Glomerular visceral epithelial cell (primary cell): Measurements from ENCODE around the gene HTR7.
"Not testable (repeated sequence)": the region's sequence is repeated elsewhere in the genome, so short reads cannot be mapped to it uniquely, and the experiment has no call there.

Experiments used
- DNase-seq: peaks from one replicate; pipeline ENCODE4 v3.0.0-alpha.2; 2016; ENCODE audit errors: extremely low spot score

HTR7 gene

DNA sequence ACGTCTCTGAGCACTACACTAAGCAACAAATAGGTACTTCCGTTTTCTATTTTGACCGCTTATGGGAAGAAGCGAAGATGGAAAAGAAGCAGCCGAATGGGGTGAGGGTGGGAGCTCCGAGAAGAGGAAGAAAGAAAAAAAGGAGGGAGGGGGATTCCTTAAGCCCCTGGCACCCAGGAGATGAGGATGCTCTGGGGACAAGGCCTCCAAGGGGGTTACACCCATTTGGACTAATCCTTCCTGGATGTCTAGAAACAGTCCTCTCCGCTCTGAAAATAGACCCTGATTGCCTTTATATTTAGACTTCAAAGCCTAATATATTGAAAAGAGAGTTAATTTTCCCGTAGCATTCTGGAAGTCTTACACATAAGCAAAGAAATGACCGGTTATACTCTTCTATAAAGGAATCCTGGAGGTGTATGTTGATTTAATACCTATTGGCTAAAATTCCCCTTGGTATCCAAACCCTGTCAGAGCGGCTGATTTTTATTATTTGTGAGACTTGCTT lies 676 bp upstream of the HTR7 start:
- no peak for DNase-seq

DNA sequence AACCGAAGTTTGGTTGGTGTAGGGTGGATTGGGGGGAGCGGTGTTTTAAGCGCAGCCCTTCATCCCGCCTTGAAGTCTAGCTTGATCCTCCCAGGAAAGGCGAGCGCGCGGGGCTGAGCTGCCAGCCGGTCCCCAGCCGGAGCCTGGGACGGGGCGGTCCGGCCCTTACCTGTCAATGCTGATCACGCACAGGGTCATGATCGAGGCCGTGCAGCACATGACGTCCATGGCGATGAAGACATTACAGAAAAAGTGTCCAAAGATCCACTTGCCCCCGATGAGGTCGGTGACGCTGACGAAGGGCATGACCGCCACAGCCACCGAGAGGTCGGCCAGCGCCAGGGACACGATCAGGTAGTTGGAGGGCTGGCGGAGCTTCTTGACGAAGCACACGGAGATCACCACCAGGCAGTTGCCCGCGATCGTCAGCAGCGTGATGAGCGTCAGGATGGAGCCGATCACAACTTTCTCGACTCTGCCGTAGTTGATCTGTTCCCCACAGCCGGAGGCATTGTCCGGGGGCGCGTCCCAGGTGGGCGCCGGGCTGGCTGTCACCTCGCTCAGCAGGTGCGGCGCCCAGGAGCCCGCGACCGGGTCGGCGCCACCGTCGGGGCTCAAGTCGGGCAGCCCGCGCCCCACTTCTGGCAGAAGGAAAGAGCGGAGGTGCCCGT lies 740 bp downstream of the HTR7 start:
- DNase-seq: no peak

DNA sequence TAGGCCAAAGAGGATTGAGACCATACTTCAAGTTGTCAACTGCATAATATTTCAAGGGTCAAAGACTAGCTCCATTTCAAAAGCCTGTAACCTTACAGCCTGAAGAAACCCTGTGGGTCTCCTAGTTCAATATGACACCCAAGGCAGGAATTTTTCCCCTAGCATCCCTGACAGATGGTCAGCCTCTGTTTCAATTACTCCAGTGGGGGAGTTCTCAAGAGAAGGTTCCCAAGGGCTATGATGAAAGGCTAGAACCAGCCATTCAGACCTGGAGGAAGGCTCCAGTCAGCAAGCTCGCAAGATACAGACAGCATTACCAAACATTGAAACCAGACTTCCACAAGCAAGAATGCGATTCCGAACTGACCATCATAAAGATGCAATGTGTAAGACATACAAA lies 1.6 kb downstream of the HTR7 start:
- DNase-seq: no peak

DNA sequence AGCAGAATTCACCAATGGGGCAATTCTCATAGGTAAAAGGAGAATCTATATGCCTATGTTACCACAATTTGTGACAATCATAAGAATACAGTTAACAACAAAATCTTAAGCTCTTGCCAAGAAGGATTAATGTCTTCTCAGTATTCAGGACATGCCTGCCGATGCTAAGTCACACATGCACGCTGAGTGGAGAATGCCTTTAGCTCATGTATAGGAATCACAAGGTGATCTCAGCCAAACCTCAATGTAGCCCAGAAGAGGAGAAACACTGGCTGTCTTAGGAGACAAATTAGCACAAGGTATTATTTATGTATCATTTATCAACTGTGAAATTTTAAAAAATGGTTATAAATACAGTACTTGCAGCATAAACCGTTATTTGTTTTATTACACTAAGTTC lies 2.7 kb downstream of the HTR7 start:
- DNase-seq: no peak

DNA sequence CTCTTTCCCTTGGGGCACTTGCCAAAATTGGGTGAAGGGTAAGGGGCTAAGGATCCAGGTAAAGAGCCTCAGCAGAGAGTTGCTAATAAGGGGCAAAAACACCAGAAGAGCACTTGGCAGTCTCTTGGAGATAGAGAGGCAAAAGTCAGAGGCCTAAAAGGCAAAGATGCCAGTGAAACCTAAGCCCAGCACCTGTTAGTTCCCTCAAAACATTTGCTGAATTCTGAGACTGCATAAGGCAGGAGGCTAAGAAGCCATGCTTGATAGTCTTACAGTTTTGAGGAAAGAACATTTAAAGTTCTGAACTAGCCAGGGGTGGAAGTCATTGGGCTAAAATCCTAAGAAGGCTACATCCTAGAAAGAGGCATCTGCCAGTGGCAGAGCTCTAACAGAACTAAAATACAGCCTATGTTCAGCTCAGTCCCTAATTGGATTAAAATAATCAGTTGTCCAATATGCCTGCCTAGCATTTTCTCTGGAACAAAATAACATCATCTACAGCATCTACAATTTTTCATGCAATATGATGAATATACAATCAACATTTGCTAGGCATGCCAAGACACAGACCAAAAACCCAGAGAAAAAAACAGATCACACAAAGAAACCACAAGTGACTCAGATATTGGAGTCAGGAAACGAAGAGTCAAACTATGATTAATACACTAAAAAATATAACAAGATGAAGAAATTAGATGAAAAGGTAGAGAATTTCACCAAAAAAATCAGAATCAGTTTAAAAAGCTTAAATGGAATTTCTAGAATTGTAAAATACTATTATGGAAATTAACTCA lies 7.7 kb downstream of the HTR7 start:
- no peak for DNase-seq

DNA sequence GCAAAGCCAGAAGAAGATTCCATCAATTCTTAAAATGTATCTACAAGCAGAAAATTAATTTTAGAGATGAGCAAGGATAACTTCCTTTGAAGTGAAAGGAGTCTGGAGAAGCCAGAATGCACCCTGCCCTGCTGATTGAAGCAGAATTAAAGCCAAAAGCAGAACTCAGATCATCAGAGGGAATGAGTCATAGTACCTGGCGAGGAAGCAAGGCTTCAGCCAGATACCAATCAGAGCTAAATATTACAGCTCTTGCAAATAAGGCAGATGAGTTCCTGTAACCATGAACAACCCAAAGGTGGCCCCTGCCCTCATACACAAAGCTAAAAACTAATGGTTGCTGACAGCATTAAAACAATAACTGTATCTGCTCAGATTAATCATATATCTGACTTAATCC lies 10.4 kb downstream of the HTR7 start:
- DNase-seq: no peak

DNA sequence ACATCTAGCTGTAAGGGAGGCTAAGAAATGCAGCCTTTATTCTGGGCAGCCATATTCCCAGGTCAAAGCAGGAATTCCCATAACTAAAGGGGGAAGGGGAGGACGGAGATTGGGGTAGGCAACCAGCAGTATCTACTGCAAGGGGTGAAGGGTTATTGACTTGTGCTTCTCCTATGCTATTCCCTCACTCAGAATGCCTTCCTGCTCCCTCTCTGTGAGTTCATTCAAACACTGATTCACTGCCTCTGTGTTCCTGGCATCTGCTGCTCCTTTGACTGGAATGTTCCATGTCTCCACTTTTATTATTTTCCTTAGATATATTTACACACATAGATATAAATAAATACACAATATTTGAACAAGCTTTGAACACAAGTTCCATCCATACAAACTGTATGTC lies 11.1 kb downstream of the HTR7 start:
- DNase-seq: no peak

DNA sequence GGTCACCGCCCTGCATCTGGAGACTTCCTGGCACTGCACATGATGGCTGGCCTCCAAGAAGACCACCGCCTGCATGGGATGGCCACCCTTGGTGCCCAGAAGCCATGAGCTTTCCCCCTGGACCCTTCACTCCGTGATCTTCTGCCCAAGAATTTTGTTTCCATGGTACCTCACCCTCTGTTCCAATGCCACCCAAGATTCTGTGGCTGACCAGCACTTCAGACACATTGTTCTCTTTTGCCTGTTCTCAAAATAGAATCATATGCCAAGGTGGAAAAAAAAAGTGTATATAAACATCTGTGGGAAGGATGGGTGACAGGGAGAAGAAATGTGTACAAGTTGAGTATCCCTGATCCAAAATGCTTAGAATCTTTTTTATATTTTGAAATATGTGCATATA lies 12.1 kb downstream of the HTR7 start:
- DNase-seq: no peak

DNA sequence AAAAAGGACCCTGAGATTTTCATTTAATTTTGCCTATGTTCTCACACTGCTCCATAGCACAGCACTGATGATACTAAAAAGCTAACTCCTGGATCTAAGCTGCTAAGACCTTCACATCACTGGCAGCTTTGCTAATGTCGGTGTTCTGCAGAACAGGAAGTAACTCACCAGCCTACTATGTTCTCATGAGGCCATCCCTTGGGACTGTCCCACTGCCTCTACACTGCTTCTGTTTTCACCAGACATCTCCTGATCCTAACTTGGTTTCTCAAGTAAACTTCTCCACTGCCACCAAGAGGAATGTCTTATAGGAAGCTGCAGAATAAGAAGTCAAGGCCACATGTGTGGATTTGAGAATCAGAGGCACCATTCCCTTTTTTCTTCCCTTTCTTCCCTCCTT lies 15.1 kb downstream of the HTR7 start:
- DNase-seq: no peak

DNA sequence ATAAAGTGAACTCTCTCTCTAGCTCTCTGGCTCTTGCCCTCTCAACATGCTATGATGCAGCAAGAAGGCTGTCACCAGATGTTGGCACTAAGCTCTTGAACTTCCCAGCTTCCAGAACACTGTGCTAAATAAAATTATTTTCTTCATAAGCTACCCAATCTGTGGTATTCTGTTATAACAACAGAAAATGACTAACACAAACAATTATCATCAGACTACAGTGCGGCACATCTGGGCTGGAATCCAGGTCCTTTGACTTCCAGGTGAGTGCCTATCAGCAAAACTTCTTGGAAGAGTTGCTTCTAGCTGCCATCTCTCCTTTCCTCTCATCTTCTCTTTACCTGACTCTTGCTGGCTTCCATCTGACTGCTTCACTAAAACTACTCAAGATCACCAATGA lies 20.4 kb downstream of the HTR7 start:
- no peak for DNase-seq

DNA sequence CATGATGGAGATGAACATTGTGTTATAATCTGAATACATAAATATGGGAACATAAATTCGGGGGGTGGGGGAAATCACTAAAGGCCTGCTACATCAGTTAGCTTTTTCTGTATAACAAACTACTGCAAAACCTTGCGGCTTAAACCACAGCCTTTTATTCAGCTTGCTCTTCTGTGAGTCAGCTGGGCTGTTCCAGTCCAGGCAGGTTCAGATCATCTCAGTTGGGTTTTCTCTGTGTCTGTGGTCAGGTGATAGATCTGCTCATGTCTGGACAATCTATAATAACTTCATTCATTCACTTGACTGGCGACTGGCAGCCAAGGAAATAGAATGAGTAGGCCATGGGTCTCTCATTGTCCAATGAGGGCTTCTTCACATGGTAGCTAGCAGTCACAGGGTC lies 23.5 kb downstream of the HTR7 start:
- no peak for DNase-seq

DNA sequence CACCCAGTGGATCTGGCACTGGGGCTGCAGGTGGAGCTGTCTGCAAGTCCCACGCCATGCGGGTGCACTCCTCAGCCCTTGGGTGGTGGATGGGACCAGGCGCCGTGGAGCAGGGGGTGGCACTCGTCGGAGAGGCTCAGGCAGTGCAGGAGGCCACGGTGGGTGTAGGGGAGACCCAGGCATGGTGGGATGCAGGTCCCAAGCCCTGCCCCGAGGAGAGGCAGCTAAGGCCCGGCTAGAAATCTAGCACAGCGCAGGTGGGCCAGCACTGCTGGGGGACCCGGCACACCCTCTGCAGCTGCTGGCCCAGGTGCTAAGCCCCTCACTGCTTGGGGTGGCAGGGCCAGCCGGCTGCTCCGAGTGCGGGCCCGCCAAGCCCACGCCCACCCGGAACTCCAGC lies 25.7 kb downstream of the HTR7 start:
- no peak for DNase-seq

DNA sequence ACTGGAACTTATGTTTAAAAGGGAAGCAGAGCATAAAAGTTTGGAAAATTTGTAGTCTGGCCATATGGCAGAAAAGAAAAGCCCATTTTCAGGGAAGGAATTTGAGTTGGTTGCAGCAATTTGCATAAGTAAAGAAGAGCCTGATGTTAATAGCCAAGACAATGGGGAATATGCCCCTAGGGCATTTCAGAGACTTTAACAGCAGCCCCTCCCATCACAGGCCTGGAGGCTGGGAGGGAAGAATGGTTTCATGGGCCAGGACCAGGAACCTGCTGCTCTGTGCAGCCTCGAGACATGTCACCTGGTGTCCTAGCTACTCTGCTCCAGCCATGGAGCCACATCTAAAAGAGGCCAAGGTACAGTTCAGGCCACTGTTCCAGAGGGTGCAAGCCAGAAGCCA lies 35.3 kb downstream of the HTR7 start:
- DNase-seq: no peak

DNA sequence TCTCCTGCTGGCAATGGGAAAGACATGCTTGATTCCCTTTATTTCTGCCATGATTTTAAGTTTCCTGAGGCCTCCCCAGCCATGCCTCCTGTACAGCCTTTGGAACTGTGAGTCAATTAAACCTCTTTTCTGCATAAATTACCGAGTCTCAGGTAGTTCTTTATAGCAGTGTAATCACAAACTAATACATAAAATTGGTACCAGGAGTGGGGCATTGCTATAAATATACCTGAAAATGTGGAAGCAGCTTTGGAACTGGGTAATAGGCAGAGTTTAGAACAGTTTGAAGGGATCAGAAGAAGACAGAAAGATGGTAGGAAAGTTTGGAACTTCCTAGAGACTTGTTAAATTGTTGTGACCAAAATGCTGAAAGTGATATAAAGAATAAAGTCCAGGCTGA lies 36.0 kb downstream of the HTR7 start:
- DNase-seq: not testable (repeated sequence)

DNA sequence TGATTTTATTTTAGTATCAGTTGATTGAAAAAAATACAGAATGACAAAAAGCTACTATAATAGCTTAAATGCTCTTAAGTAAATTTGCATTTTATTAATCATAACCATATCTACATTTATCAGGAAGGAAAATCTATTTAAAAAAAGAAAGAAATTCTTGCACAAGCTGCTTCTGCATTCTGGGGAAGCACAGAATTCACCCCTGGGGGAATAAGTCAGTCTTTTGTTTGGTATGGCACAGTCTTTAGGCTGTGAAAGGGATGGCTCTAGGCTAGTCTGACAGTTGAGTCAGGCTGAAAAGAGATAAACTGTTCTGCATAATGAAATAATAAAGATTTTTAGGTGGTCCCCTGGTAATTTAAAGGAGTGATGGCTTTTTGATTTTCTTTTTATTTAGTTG lies 37.9 kb downstream of the HTR7 start:
- DNase-seq: no peak

DNA sequence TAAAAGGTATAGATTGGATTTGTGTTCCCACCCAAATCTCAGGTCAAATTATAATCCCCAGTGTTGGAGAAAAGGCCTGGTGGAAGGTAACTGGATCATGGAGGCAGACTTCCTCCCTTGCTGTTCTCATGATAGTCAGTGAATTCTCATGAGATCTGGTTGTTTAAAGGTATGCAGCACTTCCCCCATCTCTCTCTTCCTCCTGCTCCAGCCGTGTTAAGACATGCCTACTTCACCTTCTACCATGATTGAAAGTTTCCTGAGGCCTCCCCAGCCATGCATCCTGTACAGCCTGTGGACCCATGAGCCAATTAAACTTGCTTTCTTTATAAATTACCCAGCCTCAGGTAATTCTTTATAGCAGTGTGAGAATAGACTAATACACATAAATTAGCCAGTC lies 39.1 kb downstream of the HTR7 start:
- DNase-seq: no peak

DNA sequence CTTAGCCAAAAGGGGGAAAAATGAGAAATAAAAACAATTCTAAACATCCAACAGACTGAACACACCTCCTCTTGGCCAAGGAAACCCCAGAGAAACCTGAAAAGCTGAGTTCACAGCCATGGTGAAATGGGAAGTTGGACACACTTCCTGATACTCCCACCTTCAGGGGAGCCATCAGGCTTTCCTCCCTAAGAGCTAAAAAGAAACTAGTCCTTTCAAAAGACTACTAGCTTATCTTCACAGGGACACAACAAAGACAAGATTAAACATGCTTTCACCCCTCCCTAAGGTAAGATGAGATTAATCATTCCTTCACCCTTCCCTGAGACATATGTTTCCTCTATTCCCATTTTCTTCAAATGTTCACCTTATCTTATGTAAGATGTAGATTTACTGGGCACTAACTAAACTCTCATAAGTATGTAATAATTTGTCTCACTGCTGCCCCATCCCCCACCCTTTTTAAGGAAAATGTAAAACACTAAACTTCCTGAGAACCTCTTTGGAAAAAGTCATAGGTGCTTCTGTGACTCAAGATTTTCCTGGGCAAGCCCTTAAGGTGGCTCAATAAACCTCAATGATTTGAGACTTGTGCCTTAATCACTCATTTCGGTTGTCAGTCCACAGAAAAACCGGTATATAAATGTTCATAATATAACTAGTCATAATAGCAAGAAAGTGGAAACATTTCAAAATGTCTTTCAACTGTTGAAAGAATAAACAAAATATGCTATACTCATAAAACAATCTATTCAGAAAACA lies 40.5 kb downstream of the HTR7 start:
- DNase-seq: no peak

DNA sequence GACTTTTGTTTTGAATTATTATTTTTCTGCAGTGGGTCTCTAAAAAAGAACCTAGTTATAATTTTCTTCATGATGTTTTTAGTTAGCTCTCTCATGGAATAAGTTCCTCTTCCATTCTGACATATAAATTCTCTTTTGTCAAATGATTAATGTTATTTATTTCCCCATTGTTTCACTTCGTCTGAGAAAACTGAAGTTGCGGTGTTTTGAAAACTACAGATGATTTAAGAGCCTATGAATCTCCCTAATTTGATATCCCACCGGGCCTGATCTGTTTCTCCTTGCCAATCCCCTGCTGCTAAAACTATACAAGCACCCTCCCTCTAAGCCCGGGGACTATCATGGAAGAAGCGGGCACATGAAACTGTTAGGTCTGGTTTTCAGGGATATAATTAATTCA lies 41.4 kb downstream of the HTR7 start:
- no peak for DNase-seq

DNA sequence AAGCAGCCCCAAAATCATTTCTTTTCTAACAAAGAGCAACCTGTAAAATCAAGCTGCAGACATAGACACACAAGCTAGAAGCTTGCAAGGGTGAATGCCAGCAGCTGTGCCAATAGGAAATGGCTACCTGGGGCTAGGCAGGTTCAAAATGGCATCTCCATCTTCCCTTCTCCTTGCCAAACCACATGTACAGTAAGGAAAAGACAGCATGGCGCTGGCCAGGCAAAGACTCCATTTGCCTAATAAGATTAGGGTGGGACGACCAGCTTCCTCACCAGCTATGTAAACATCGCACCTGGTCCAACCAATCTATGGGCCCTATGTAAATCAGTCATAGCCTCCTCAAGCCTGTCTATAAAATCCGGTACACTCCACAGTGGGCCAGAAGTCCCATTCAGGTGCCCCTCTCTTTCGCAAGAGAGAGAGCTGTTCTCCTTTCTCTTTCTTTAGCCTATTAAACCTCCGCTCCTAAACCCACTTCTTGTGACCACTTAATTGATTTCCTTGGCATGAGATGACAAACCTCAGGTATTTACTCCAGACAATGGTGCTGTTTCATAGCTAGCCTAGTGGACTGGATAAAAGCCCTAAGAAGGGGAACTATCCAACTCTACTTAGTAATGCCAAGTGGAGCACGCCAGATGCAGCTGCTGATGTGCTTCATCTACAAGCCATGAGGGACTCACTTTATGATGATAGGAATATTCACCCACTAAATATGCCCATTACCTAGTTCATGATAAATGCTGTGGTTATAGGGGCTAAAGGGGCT lies 44.1 kb downstream of the HTR7 start:
- DNase-seq: no peak

DNA sequence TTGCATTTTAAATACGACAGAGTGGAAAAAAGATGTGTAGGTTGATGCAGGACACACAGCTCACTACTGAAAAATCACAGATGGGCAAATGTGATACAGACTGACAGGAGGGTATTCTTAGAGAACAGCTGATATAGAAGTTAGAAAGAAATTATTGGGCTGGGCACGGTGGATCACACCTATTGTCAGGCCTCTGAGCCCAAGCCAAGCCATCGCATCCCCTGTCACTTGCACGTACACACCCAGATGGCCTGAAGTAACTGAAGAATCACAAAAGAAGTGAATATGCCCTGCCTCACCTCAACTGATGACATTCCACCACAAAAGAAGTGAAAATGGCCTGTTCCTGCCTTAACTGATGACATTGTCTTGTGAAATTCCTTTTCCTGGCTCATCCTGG lies 50.7 kb downstream of the HTR7 start:
- DNase-seq: not testable (repeated sequence)

DNA sequence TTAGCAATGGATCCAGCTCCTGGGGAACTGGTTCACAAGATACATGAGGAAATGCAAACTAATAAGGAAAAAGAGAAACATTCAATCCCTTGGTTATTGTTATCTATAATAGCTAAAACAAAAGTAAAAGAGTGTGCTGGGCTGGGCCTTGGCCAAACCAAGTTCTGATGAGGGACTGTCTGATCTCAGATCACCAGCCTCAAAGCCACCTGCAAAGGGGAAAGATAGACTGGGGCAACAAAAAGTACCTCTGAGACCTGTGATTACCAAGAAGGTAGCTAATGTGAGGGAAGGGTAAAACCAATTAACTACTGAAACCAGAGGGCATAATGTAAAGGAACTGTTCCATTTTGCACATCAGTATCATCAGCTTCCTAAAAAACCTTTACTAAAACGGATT lies 51.2 kb downstream of the HTR7 start:
- no peak for DNase-seq

DNA sequence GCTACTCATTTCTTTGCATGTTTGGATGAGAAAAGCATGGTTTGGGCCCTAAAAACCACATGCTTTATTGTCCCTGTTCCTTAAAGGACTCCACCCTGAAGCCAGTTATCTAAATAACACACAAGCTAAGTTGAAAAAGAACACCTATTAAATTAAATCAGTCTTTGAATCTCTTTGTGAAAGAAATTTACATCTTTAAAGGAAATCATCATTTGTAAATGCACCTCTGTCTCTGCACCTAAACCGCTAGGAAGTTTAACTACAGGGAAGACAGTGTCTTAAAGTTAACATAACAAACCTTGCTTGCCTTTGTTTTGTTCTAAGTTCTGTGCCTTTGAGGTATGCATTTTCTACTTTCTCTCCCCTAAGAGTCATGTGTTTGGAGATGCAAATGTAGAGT lies 52.6 kb downstream of the HTR7 start:
- no peak for DNase-seq
